Measurements from ENCODE around the gene JAM3.

Gene JAM3

DNA sequence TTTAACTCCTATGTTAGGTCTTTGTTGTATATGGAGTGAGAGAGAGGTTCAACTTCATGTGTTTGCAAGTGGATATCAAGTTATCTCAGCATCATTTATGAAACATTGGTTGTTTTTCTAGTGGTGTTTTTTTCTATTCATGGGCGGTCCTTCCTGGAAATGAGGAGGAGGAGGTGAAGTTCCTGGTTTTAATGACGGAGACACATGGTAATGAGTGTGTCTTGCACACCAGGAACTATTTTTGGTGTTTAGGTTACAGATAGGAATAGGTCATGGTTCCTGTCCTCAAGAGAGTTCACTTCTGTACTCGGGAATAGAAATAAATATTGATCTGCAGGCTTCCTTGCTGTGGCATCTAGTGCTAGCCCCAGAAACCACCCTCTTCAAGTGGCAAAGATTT, 74.9 kb downstream of the JAM3 start:
- DNase-seq (ENCODE audit: low spot score) (no peak), FAIRE-seq (no peak)

DNA sequence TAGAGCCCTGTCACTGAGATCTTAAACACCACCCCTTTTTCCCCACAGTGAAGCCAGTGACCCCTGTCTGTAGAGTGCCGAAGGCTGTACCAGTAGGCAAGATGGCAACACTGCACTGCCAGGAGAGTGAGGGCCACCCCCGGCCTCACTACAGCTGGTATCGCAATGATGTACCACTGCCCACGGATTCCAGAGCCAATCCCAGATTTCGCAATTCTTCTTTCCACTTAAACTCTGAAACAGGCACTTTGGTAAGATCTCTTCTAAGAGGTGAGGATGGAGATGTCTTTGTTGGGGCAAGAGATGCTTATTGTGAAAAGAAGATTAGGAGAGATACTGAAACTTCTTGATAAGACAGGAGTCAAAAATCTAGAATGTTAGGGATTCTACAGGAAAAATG, 75.9 kb downstream of the JAM3 start:
- FAIRE-seq: no peak
- DNase-seq (ENCODE audit: low spot score): no peak

DNA sequence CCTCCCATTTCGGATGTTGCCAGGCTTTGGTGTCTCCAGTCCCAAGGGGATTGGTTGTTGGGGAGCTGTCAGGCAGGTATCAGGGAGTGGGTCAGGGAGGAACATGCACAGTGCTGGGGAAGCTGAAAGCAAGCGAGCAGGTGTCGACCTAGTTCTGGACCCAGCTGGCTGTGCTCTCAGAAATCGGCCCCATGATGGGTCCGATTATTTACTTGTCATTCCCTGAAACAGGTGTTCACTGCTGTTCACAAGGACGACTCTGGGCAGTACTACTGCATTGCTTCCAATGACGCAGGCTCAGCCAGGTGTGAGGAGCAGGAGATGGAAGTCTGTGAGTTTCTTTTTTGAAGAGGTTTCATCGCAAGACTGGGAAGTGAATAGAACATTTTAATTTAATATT, 76.8 kb downstream of the JAM3 start:
- FAIRE-seq (no peak), DNase-seq (ENCODE audit: low spot score) (no peak)

DNA sequence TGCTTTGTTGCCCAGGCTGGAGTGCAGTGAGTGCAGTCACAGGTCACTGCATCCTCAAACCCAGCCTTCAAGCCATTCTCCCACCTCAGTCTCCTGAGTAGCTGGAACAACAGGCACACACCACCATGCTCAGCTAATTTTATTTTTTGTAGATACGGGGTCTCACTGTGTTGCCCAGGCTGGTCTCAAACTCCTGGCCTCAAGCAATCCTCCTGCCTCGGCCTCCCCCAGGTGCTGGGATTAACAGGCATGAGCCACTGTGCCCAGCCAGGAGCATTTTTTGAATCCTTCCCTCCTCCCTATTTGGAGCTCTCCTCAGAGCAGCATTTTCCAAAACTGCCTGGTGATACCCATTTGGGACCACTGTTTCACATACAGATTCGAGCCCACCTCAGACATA, 77.7 kb downstream of the JAM3 start:
- DNase-seq (ENCODE audit: low spot score) (no peak), FAIRE-seq (no peak)

DNA sequence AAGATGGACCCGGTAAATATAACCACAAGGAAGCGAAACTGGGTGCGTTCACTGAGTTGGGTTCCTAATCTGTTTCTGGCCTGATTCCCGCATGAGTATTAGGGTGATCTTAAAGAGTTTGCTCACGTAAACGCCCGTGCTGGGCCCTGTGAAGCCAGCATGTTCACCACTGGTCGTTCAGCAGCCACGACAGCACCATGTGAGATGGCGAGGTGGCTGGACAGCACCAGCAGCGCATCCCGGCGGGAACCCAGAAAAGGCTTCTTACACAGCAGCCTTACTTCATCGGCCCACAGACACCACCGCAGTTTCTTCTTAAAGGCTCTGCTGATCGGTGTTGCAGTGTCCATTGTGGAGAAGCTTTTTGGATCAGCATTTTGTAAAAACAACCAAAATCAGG, 80.5 kb downstream of the JAM3 start:
- no peak for FAIRE-seq
- DNase-seq (ENCODE audit: low spot score): no peak

DNA sequence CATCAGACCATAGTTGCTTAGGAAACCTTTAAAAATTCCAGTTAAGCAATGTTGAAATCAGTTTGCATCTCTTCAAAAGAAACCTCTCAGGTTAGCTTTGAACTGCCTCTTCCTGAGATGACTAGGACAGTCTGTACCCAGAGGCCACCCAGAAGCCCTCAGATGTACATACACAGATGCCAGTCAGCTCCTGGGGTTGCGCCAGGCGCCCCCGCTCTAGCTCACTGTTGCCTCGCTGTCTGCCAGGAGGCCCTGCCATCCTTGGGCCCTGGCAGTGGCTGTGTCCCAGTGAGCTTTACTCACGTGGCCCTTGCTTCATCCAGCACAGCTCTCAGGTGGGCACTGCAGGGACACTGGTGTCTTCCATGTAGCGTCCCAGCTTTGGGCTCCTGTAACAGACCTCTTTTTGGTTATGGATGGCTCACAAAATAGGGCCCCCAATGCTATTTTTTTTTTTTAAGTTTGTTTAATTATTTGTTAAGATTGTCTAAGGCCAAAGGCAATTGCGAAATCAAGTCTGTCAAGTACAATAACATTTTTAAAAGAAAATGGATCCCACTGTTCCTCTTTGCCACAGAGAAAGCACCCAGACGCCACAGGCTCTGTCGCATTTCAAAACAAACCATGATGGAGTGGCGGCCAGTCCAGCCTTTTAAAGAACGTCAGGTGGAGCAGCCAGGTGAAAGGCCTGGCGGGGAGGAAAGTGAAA, 81.5 kb downstream of the JAM3 start:
- no peak for FAIRE-seq
- no peak for DNase-seq (ENCODE audit: low spot score)

DNA sequence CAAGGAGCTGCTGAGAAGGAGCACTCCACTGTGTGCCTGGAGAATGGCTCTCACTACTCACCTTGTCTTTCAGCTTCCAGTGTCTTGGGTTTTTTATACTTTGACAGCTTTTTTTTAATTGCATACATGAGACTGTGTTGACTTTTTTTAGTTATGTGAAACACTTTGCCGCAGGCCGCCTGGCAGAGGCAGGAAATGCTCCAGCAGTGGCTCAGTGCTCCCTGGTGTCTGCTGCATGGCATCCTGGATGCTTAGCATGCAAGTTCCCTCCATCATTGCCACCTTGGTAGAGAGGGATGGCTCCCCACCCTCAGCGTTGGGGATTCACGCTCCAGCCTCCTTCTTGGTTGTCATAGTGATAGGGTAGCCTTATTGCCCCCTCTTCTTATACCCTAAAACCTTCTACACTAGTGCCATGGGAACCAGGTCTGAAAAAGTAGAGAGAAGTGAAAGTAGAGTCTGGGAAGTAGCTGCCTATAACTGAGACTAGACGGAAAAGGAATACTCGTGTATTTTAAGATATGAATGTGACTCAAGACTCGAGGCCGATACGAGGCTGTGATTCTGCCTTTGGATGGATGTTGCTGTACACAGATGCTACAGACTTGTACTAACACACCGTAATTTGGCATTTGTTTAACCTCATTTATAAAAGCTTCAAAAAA, 82.3 kb downstream of the JAM3 start:
- DNase-seq (ENCODE audit: low spot score): no peak
- FAIRE-seq: no peak

DNA sequence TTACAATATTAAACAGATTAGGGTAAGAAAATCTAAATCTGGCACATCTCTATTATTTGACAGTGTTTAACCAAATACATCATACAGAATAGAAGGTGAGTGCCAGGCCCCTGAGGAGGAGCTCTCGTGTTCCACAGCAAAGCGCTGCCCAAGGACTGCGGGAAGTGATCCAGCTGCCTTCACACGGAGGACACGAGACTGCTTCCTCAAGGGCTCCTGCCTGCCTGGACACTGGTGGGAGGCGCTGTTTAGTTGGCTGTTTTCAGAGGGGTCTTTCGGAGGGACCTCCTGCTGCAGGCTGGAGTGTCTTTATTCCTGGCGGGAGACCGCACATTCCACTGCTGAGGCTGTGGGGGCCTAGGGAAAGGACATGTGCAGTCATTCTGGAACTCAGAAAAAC, 83.8 kb downstream of the JAM3 start:
- DNase-seq (ENCODE audit: low spot score) (no peak), FAIRE-seq (no peak)

DNA sequence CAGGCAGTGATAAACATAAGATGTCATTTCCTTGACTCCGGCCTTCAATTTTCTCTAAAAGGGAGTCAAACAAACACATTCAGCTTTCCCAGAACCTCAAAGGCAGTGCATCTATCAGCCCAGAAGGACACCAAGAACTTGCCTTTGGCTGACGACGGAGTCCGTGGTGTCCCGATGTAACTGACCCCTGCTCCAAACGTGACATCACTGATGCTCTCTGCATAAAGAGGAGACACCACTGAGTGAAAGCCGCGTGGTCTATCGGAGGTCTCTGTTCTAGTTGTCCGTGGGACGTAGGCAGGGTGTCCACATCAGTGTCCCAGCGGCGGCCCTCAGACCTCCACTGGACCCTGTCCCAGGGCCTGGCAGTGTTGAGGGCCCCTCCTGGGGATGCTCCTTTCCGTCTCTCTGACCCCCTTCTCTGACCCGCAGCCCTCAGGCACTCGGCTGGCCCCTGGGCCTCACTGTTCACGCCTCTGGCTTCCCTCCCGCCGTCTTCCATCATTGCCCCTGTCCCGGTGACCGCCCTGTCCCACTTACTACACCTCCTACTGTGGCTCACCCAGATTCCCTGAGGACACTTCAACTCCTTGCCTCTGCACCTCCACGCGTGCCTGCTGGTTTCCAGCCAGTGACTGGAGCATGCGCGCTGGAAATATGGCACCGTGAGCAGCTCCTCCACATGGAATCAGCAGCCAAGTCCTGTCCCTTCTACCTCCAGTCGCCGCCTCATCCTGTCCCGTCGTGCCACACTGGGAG, 84.5 kb downstream of the JAM3 start:
- DNase-seq (ENCODE audit: low spot score): no peak
- no peak for FAIRE-seq

DNA sequence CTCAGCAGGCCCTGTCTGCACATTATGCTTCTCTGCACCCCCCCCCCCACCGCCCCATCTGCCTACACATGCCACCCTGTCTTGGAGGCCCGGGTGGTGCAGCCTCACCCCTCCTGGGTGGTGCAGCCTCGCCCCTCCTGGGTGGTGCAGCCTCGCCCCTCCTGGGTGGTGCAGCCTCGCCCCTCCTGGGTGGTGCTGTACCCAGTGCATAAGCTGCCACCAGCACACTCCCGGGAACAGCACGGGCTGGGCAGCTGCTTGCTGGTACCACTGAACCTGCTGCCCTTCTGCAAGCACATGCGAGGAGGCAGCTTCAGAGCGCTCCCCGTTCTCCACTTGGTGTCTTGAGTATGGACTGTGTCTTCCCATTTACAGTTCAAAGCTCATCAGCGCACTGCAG, 85.6 kb downstream of the JAM3 start:
- no peak for DNase-seq (ENCODE audit: low spot score)
- FAIRE-seq: no peak

DNA sequence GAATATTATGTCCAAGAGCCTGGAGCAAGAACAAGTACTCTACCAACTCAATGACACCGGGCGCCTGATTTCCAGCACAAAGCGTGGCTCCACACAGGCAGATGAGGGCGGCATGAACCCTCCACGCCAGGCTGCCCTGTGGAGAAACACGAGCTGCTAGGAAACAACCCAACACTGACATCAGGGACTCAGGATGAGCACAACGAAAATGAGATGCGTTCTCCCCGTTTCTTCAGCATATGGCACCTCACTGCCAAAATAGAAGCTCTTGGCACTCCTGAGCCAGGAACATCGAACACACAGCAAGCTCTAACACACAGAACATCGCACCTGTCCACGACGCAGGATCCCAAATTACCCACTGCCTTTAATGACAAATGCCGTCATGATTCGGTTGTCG, 86.6 kb downstream of the JAM3 start:
- no peak for FAIRE-seq

DNA sequence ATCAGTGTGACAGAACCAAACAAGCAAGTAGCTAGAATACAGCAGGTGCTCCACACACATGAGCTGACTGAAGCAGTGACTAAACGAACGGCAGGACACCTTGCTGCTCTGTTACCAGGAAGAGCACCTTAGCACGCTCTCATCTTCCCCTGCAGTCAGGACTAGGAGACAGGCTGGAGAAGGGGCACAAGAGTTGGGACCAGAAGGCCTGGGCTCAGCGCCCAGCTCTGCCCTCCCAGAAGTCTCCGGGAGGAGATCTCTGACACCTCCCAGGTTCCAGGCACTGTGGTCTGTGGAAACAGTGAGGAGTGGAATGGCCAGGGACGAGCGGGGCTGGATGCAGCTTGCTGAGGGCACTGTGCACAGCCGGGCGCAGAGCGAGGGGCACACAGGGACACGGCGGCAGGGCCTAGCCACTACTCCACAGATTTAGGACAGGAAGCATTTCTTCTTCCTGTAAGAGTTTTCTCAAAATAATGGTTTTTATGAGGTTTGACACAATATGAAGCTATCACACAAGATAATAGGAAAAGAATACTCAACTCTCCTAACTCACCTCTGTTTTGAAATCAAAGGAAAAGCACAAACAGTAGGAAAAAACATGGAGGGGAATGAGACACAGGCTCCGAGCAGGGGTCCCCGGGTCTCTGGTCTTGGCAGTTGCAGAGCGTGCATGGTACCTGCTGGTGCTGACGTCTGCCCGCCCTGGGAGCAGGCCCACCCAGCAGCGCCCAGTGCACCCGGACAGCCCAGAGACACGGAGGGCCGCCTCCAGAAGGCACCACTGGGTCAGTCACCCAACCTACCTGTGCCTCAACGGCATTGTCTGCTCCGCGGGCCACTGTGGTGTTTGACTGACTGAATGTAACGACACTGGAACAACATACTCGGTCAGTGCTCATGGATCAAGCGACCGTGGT, 87.3 kb downstream of the JAM3 start:
- no peak for DNase-seq (ENCODE audit: low spot score)
- no peak for FAIRE-seq

More for the DNA sequence above, 86.6 kb downstream of the JAM3 start:
- no peak for DNase-seq (ENCODE audit: low spot score)

DNA sequence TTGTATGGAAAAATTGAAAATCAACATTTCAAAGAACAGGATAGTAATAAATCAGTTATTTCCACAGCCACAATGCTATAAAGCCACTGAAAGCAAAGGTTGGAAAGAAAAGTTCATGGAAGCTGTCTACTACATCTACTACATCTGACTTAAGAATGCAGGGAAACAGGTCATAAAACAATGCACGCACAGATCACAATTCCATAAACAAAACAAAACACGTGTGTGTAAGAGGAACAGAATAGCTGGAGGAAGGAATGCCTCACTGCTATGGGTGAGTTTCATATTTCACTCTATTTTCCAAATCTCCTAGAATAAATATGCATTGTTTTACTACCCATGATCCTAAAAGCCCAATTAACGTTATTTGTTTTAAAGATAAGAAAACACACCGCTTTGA, 88.6 kb downstream of the JAM3 start:
- no peak for DNase-seq (ENCODE audit: low spot score)
- FAIRE-seq: no peak

DNA sequence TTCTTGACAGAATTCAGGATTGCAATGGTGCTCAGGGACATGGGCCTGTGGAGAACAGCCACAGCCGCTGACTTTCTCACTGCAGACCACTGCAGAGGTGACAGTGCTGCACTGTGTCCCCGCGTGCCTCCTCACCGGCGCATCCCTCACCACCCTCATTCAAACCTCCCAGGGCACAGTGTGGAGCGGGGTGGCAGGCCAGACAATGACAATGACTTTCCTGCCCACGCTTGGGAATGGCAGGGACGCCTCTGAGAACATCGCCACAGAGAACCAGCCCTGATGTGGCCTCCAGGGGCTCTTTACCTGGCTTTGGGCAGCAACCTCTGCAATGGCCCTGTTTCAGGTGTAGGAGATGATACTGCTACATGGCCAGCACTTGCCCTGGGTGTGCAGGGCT, 89.2 kb downstream of the JAM3 start:
- no peak for FAIRE-seq
- no peak for DNase-seq (ENCODE audit: low spot score)

DNA sequence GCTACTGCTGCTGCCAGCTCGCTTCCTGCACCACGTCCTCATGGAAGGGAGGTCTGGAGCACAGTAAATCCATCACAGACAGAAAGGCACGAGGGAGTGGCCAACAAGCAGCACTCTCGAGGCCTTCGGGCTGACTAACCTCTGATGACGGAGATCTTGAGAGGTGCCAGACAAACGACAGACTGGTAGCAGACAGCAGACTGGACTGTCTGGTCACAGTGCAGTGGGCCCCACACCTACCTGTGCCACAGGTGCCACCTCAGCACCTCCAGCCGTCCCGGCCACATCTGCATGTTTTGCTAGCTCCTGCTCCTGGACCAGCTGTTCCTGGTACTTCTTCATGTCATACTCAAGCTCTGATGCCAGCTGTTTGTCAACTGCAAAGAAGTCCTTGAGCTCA, 90.8 kb downstream of the JAM3 start:
- FAIRE-seq (no peak), DNase-seq (ENCODE audit: low spot score) (no peak)

DNA sequence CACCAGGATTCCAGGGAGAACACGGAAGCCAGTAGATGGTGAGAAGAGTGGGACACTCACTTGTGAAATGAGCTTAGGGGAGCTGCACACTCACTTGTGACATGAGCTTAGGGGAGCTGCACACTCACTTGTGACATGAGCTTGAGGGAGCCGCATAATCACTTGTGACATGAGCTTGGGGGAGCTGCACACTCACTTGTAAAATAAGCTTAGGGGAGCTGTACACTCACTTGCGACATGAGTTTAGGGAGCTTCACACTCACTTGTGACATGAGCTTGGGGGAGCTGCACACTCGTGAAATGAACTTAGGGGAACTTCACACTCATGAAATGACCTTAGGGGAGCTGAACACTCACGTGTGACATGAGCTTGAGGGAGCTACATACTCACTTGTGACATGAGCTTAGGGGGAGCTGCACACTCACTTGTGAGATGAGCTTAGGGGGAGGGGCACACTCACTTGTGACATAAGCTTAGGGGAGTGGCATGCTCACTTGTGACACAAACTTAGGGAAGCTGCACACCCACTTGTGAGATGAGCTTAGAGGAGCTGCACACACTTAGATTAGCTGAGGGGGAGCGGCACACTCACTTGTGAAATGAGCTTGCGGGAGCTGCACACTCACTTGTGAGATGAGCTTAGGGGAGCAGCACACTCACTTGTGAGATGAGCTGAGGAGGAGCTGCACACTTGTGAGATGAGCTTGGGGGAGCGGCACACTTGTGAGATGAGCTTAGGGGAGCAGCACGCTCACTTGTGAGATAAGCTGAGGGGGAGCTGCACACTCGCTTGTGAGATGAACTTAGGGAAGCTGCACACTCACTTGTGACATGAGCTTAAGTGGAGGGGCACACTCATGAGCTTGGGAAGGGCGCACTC, 95.9 kb downstream of the JAM3 start:
- DNase-seq (ENCODE audit: low spot score) (no peak), FAIRE-seq (no peak)

DNA sequence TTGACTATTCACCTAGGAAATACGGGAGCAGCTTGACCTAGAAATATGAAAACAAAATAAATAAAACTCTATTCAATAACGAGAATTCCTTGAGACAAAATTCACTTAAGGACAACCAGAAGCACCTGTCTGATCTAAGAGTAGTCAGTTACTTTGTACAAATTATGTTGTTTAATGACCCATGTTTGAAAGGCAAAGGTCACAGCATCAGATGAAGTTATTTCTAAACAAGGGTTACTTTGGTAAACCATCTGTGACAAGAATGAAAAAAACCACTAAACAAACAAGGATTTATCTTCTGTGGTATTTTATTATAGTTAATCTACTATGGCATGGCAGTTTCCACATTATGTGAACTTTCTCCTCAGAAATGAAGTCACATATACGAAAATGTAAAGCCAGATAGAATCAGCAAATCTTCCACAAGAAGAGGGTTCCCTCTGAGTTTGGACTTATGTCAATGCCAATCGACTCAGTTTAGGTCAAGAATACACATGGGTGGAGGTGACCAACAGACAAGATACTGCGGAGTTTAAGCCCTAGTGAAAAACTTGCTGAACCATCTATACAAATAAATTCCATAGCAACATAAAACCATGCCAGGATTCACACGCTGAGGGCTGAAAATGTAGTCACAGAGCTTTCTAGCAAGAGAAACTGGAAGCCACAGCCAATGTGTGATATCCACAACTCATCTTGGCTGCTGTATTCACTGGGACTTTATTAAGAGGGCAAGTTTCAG, 101.5 kb downstream of the JAM3 start:
- FAIRE-seq (no peak), DNase-seq (ENCODE audit: low spot score) (no peak)

DNA sequence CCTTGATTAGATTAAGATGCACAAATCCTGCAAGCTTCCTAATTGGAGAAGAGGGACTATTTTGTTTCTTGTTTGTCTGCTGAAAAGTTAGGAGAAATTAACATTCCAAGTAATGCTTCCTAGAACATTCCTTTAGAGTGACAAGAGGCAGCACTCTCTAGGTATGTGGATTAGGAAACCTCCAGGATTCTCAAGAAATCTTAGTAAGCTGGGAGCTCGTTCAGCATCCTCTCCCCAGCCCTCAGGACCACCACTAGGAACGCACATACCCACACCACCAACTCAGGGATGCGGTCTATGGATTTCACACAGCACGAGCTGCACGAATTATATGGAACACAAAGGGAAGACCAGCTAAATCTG, 102.0 kb downstream of the JAM3 start:
- DNase-seq (ENCODE audit: low spot score) (no peak), FAIRE-seq (no peak)

DNA sequence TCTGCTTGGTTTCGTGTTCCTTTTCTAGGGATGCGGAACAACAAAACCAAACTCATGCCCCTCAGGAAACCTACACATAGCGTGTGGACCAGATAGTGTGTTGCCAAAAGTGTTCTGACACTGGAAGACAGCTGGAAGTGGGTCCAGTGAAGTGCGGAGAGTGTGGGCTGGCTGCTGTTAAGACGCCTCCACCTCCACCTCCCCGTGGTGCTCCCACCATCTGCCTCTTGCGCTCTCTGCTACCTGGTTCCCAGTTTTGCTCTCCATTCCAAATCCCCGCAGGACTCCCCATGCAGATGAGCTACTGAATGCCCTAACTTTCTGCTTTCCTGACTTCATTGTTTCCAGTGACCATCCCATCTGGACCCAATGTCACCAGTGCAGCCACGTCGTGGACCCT, 103.1 kb downstream of the JAM3 start:
- FAIRE-seq (no peak), DNase-seq (ENCODE audit: low spot score) (no peak)

DNA sequence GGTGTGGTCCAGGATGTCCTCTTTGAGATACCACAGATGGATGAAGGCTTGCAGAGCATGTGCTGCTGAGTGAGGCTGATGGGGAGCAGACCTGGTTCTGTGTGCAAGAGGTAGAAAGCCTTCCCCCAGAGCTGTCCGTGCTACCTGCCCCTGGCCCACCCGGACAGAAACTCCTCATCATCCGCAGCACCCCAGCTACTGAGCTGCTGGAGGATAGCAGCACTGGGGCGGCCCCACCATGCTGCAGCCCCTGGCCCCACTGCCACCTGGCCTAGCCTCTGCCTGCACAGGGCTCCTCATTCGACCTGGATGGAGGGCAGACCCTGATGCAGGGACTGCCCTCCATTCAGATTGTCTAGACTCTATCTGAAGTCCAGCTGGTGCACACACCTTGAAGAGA, 104.4 kb downstream of the JAM3 start:
- FAIRE-seq: no peak
- DNase-seq (ENCODE audit: low spot score): no peak

Data from RCC 7860 (cell line).